Measurements from ENCODE around the gene HOXA11.

DNA sequence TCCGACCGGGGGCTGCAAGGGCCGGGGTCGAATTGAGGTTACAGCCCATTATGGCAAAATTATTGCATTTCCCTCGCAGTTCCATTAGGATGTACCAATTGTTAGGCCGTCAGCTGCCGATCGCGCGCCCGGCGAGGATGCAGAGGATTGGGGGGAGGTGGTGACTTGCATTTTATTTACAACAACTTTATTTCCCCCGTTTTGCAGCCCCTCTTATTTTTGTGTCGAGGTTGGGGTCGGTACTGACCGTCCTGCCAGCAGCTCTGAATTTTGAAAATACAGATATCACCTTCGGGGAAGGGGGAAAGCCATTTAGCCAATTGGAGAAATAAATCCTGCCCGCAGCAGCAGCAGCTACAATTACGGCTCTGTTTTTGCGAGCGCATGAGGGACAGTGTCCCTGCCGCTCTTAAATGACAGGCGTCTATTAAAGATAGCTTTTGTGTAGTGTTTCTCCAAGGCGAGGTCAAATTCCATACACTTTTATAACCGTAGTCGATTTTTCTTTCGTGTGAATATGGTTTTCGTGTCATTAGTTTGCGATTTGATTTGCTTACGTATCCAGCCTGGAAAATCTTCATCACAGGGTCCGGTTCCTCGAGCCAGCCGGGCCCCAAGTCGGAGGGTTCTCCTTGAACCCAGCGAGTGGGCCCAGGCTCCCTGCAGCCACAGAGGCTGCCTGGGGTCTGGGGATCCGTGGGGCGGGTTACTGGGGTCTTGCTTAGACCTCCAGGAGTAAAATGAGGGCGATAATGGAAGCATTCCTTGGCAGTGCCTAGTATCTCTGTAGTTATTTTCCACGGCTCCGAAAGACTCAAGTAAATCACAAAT is 40.9 kb downstream of the HOXA11 start:
- TF ChIP-seq, protein P1, sequence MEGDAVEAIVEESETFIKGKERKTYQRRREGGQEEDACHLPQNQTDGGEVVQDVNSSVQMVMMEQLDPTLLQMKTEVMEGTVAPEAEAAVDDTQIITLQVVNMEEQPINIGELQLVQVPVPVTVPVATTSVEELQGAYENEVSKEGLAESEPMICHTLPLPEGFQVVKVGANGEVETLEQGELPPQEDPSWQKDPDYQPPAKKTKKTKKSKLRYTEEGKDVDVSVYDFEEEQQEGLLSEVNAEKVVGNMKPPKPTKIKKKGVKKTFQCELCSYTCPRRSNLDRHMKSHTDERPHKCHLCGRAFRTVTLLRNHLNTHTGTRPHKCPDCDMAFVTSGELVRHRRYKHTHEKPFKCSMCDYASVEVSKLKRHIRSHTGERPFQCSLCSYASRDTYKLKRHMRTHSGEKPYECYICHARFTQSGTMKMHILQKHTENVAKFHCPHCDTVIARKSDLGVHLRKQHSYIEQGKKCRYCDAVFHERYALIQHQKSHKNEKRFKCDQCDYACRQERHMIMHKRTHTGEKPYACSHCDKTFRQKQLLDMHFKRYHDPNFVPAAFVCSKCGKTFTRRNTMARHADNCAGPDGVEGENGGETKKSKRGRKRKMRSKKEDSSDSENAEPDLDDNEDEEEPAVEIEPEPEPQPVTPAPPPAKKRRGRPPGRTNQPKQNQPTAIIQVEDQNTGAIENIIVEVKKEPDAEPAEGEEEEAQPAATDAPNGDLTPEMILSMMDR (IDR thresholded peaks at IDR 0.05; ENCODE audit: low read length) = 0 out of 2 replicates have a peak, but pooled peaks have one; percentile 5
- no peak for TF ChIP-seq EZH2 (IDR thresholded peaks at IDR 0.05; ENCODE audit: borderline replicate concordance, low read length)

All from OCI-LY1 (cell line).